Right lung (tissue), 5 donors: ENCODE data around the gene ZNF30. TPM values are rescaled to one million over a fixed set of nuclear protein-coding genes. Genes with fewer than 3 reads are reported as not detected.
A peak's percentile ranks its signal among the peaks of the same experiment; 100 is the strongest.
"Not testable (repeated sequence)": the region's sequence is repeated elsewhere in the genome, so short reads cannot be mapped to it uniquely, and the experiment has no call there.

Experiments
- DNase-seq, 2 donors: peaks; one replicate each; pipeline ENCODE4 v3.0.0-alpha.2; 2013
- polyA plus RNA-seq, 5 donors: library from polyadenylated mRNA; unstranded; fragments of 120-200 nt; gene quantifications; one replicate each; pipeline versions ENCODE4 v1.2.1 to v1.2.3, GENCODE V29; 2013; ENCODE audit warnings: inconsistent platforms in 1 of 5, low replicate concordance in 1 of 5; ENCODE audit not compliant: insufficient read length in 5 of 5, insufficient read depth in 1 of 5

ZNF30 gene
- polyA plus RNA-seq, 5 donors: 7.4 to 11.2 (median 9.2) TPM

DNA sequence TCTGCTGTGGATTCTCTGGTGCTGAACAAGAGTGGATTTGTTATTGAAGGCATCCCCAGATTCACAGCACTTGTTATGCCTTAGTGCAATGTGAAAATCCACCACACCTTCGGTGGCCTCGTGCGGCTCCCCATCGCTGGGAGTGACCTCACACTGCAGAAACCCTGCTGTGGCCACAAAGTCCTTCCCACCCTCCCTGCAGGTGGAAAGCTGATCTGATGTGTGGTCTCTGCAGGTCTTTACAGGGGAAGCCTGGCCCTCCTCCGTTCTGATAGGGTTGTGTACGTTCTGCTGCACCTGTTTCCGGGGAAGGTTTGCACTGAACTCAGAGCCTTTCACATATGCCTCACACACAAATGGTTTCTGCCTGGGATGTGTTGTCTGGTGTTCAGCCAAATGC is 32.3 kb downstream of the ZNF30 start:
- DNase-seq: no peak

DNA sequence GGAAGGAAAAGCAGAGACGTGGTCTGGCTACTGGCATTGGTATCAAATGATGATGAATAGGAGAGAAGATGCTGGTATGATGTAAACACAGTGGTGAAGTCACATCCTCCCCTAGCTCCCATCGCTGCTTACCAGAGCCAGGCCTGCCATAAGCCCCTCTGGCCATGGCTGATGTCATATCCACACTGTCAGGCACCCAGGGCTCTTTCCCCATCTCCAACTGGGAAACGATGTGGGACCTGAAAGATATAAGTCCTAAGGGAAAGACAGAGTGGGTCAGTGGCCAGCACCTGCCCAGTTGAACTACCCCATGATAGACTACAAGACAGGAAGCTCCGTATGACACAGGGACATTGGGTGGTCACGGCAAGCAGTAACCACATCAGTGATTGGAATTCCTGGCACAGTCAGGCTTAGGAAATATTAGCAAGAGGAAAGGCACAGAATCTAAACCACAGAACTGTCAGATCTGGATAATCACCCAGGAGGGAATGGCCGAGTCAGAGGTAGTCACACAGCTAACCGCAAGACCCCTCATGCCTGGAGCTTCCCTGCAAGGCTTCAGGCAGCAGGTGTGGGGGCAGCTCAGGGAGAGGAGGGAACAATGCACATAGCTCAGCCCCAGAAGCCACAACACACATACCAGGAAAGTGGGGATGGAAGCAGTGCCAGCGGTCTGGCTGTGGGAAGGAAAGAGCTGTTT is 33.6 kb downstream of the ZNF30 start:
- DNase-seq: no peak

DNA sequence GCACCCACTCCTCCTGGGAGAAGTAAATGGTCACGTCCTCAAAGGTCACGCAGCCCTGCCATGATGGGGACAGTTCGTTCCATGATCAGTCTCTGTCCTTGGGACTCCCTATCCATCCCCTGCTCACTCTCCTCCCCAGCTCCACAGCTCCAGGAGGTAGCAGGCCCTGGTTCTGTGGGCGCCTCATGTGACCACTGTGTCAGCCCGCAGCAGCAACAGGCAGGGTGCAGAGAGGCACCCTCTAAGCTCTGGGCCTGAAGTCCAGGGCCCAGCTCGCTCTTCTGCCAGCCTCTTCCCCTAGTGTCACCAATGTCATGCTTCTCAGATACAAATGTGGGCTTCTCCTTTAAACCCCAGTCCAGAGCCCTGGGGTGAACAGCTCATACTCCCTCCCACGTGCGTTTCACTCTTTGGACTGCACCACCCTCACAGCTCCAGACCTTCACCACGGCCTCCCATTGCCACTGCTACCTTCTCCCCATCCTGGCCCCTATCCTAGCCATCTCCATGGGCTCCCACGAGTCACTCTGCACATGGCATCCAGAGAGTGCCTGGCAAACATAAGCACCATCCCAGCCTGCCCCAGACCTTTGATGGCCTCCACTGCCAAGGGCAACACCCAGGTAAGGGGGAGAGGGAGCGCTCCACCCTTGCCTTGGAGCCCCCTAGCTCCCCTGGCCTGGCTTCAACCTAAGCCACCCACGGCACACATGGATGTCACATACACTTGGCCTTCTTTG is 34.4 kb downstream of the ZNF30 start:
- no peak for DNase-seq

DNA sequence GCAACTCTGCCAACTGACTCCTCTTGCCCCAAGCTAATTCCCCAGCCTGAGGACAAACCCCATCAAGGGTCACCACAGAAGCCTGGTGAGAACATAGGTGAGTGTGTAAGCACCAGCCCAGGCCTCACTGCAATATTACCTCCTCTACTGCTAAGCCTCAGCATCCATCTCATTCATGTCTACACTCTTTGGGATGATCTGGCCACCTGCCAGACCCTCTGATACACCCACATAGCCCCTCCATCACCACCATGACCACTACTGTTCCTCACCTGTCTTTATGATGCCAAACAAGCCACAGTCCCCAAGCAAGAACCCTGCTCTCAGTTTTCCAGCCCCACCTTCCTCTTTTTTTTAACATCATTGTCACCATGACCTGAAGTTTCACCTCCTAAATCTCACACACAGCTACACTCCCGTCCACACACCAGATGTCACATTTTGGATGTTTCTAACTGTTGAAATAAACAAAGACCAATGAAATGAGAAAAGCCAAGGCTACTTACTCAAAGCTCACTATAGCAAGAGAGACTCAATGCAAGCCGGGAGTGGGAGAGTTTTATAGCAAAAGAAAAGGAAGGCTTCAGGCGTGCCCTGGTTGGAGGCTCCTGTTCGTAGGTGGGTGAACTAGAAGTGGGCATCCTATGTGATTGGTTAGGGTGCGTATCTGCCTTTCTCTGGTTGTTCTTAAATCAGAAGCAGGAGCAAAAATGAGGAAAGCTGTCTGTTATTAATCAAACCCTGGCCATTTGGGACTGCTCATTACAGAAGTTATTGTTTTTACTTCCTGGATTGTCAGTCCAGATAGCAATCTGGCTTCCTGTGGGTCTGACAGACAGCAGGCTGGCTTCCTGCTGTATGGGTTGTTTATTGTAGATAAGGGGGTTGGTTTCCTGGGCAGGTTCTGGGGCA is 35.3 kb downstream of the ZNF30 start:
- peak in 1 of 2 donors; percentile 6 for DNase-seq

DNA sequence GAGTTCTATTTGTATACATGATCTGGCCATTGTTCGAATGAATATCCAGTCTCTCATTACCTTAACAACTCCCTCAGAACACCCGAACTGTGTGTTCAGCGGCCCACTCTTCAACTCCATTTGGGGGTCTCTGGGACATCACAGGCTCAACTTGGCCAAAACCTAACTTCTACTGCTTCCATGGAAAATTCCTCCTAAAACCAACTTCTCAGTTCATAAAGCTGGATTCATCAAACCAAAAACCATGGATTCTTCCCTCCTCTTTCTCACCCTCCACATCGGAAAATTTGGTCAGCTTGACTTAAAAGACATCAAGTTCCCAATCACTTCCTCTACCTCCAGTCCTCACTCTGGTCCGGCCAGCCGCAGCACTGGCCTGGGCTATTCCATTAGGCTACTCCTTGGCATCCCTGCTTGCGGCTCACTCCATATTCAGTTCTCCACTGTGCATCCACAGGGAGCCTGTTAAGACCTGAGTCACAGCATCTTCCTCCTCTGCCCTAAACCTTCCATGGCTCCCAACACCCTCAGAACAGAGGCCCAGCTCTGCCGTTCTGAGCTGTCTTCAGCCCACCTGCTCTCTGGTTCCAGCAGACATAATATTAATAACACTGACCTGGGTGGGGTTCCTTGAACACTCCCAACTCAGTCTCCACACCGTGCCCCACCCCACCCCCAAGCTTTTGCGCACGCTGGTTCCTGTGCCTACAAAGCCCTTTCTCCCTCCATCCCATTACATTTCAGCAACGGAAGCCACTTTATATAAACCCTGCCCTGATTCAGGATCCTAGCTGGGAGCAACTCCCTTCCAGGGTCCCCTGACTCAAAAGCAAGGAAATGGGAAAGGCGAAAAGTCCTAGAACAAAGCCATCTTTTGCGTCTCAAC is 36.2 kb downstream of the ZNF30 start:
- DNase-seq: no peak

DNA sequence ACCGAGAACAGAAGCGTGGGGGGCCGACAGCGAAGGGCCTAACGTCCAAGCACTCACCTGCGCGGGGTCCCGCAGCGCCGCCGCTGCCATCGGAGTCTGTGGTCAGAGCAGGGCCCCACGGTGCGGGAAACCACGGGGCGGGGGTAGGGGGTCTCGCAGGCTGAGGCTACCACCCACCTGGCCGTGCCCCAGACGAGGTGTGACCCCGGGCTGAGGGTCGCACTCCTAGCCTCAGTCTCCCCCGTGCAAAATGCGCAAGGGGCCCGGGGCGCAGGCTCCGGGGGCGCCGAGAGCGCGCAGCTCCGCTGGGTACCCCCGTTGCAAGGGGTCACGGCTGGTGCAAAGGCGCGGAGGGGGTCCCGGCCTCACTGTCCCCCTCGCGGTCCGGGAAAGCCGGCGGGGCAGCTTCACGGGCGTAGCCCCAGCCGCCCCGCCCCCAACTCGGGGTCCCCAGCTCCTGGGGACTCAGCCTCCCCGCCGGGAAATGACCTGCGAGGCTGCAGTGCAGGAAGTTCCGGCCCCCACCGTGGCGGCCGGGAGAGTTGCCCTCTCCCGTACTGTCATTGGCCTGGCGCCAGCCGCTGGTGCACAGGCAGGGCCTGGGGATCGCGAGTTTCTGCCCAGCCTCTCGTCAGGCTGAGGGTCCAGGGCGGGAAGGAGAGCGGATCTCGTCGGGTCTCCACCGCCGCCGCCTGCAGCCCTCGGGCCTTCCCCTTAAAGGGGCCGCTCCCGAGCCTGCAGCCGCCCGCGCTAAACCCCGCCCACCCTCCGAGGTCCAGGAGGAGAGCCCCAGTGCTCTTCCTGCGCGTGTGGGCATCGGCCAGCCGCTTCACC is 37.1 kb downstream of the ZNF30 start, which contains the start of gene ZNF792:
Gene ZNF792, minus strand, starts transcription at position 657 of the 834 bp plus-strand sequence. Its CDS starts 567 bp downstream, at position 90.
- DNase-seq: peak in 1 of 2 donors; percentile 42

DNA sequence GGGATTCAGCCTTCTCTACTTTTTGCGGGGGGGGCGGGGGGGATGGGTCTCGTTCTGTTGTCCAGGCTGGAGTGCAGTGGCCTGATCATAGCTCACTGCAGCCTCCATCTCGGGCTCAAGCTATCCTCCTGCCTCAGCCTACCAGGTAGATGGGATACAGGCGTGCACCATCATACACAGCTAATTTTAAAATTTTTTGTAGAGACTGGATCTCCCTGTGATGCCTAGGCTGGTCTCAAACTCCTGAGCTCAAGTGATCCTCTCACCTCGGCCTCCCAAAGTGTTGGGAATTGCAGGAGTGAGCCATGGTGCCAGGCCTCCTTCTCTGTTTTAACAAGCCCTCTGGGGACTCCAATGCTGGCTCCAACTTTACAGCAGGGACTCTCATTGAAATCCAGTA is 37.9 kb downstream of the ZNF30 start:
- DNase-seq: no peak

DNA sequence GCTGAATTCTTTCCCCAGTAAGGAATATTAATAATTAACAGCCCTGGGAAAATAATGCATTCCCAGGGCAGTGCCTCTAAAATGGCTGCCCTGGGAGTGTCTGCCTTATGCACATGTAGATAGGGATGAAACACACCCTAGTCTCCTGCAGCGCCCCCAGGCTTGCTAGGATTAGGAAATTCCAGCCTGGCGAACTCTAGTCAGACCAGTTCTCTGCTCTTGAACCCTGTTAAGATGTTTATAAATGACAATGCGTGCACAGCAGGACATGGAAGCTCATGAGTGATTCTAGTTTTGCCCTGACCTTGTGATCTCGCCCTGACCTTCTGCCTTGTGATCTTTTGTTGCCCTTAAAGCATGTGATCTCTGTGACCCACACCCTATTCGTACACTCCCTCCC is 38.8 kb downstream of the ZNF30 start:
- DNase-seq: not testable (repeated sequence)

DNA sequence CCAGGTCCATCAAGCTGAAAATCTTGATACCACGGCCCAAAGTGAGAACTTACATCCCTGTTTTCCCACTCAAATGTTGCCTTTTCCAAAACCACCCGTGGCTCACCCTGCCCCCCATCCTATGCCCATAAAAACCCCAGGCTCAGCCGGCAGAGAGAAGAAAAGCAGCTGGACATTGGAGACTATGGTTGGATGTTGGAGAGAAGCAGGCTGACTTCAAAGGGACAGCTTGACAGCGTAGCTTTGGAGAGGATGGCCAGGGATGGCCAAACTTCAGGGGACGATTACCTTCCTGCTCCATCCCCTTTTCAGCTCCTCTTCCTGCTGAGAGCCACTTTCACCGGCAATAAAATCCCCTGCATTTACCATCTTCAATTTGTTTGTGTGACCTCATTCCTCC is 40.8 kb downstream of the ZNF30 start:
- DNase-seq: no peak

DNA sequence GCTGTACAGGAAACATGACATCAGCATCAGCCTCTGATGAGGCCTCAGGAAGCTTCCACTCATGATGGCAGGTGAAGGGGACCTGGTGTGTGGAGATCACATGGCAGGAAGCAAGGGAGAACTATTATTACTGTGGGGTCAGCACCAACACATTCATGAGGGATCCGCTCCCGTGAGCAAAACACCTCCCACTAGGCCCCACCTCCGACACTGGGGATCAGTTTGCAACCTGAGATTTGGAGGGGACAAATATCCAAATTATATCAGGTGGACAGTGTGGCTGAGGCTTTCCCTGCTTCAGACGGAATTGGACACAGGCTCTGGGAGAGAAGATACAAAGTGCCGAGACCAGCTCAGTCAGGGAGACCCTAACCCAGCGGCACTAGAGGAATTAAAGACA is 43.0 kb downstream of the ZNF30 start:
- DNase-seq: no peak

DNA sequence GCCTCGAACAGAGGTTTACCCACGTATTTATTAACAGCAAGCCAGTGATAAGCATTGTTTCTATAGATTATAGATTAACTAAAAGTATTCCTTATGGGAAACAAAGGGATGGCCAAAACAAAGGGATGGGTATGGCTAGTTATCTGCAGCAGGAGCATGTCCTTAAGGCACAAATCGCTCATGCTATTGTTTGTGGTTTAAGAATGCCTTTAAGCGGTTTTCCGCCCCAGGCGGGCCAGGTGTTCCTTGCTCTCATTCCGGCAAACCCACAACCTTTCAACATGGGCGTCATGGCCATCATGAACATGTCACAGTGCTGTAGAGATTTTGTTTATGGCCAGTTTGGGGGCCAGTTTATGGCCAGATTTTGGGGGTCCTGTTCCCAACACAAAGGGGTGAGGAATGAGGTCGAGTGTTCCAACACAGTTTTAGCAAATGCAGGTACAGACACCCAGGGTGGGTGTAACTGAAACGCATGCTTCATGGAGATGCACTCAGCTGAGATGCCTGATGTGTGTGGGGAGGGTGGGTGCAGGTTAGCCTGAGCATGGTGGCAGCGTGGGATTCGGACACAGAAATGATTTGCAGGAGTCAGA is 43.6 kb downstream of the ZNF30 start:
- DNase-seq: not testable (repeated sequence)

DNA sequence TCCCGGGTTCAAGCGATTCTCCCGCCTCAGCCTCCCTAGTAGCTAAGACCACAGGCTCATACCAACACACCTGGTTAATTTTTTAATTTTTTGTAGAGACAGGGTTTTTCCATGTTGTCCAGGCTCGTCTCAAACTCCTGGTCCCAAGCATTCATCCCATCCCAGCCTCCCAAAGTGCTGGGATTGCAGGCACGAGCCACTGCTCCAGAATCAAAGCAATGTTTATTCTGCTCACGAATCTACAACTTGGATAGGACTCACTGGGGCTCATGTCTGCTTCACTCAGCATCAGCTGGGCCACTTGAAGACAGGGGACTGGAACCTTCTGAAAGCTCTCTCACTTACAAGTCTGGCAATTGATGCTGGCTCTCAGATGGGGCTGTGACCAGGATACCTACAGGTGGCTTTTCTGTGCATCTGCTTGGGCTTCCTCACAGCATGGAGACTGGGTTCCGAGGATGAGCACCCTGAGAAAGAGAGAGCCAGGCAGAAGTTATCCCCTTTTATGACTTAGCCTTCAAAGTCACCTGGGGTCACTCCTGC is 45.5 kb downstream of the ZNF30 start:
- DNase-seq: no peak

DNA sequence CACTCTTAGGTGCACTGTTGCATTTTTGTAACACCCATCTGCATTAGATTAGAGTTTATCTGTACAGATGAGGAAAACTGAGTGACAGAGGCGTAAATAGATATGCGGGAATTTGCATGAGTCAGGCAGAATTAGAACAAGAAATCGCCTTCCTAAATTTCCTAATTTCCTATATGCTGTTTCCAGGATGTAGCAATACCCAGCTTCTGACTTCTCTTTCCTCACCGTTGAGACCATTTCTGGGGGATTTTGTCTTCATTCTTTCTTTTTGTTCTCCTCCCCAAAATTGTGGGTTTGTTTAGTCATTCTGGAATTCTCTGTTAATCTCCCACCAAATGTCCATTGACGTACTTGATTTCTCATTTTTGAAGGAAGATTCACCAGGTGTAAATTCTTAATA is 47.9 kb downstream of the ZNF30 start:
- no peak for DNase-seq

DNA sequence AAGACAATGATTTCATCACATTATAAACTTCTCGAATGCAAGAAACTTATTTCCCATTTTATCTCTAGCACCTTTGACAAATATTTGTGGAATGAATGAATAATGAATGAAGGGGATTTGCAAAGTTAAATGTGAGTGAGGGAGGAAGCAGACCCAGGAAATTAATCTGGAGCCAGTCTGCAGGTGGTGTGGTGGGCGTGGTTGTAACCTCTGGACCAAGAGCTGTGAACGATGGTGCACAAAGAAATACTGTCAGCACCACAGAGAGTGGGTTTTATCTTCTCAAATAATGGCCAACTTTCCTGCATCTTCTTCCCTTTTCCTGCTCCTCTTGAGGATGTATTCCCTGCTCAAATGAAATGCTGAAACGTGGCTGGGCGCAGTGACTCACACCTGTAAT is 48.4 kb downstream of the ZNF30 start:
- DNase-seq: no peak

DNA sequence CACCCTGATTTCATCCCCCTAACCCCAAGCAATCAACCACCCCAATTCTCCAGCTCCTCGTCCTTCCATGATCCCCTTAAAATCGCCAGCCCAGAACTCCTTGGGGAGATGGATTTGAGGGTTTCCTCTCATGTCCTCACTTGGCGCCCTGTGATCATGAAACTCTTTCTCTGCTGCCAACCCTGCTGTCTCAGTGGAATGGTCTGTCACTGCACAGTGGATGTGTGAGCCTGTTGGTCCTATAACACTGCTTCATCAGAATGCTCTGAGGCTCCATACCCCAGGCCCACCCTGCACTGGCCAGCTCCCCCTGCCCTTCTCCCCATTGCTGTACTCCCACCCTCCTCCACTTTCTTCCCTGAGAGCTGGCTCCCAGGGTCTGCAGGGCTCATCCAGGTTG is 49.9 kb downstream of the ZNF30 start:
- no peak for DNase-seq

DNA sequence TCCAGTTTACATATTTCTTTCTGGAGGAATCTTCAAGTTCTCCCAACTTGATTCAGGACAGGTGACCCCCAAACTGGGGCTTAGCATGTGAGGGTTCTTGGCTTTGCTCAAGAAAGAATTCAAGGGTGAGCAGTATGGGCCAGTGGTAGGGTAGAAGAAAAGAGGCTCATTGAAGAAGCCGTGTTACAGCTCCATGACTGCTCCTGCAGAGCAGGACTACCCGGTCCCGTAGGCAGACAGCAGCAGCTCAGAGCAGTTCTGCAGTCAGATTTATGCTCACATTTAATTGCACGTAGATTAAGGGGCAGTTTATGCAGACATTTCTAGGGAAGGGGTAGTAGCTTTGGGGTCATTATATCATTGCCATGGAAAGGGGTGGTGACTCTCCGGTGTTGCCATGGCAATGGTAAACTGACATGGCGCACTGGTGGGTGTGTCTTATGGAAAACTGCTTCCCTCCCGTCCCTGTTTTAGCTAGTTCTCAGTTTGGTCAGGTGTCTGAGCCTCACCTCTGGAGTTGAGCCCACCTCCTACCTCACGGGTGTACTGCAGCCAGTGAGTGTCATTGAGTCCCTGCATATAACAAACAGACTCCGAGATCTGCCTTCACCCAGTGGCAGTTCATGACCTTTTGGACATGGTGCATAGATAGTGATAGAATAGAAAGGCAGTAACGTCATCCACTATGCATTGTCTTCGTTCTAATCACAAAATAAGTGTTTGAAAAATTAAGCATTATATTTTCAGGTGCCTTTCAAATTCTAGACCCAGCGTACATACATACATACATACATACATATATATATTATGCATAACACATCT is 53.3 kb downstream of the ZNF30 start:
- DNase-seq: no peak

DNA sequence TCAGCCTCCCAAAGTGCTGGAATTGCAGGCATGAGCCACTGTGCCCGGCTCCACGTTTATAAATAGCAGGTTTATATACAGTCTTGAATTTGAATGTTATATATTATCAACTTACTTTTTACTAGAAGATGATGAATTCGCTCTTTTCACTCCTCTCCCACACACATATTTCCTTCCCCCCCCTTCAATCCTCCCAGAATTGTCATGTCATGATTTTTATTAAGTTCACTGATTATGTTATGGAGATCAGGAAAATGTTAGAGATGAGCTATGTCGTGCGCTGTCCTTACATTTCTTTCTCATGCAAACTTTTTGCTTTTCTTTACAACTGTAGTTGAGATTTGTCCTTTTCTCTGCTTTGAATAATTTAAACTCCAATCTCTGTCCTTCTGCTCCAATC is 55.6 kb downstream of the ZNF30 start:
- no peak for DNase-seq

DNA sequence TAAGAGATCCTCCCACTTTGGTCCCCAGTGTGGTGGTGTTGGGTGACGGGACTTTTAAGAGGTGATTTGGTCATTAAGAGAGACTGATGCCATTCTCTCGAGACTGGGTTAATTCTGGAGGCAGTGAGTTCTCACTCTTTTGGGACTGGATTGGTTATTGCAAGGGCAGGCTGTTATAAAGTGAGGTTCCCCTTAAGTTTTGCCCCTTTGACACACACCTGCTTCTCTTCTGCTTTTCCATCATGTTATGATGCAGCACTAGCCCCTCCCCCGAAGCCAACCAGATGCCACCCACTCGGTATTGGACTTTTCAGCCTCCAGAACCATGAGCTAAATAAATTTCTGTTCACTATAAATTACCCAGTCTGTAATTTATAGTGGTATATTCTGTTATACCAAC is 57.1 kb downstream of the ZNF30 start:
- DNase-seq: no peak

DNA sequence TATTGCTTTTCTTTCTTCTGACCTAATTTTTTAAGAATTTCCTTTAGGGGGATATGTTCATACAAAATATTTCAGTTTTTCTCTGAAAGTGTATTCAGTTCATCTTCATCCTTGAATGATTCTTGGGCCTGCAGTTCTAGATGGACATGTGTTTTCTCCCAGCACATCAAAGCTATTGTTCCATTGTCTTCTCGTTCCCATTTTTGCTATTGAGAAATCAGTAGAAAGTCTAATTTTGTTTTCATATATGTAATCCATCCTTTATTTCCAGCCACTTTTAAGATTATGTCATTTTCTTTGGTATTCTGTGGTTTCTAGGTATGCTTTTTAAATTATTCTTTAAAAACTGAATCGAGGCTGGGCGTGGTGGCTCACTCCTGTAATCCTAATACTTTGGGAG is 57.6 kb downstream of the ZNF30 start:
- DNase-seq: no peak
